AG10803 (cell line): Measurements from ENCODE around the gene GBE1.

Experiments used
- DNase-seq: peaks from one replicate; pipeline ENCODE4 v3.0.0; 2010; ENCODE audit warnings: low read depth
- H3K4me3 ChIP-seq: 2 replicates; pipeline ENCODE4 v1.5.1; 2011; ENCODE audit warnings: mild to moderate bottlenecking, low read length, control low read depth
- TF ChIP-seq, protein P1 (sequence below): conservative IDR thresholded peaks from 2 replicates; pipeline ENCODE4 v1.5.1; 2011; ENCODE audit warnings: mild to moderate bottlenecking, low read length, control low read depth, inconsistent platforms

Gene GBE1

GRCh38 chr3:81554388-81554787, 207.1 kb downstream of the GBE1 start:
- TF ChIP-seq, protein P1, sequence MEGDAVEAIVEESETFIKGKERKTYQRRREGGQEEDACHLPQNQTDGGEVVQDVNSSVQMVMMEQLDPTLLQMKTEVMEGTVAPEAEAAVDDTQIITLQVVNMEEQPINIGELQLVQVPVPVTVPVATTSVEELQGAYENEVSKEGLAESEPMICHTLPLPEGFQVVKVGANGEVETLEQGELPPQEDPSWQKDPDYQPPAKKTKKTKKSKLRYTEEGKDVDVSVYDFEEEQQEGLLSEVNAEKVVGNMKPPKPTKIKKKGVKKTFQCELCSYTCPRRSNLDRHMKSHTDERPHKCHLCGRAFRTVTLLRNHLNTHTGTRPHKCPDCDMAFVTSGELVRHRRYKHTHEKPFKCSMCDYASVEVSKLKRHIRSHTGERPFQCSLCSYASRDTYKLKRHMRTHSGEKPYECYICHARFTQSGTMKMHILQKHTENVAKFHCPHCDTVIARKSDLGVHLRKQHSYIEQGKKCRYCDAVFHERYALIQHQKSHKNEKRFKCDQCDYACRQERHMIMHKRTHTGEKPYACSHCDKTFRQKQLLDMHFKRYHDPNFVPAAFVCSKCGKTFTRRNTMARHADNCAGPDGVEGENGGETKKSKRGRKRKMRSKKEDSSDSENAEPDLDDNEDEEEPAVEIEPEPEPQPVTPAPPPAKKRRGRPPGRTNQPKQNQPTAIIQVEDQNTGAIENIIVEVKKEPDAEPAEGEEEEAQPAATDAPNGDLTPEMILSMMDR, result no peak
- H3K4me3 ChIP-seq, result no peak overlapping the region
- DNase-seq, result peak; percentile 51

GRCh38 chr3:81550415-81550814, 211.0 kb downstream of the GBE1 start:
- no peak overlapping the region for H3K4me3 ChIP-seq
- peak; percentile 22 for DNase-seq
- TF ChIP-seq, protein P1, result no peak

GRCh38 chr3:81549831-81550230, 211.6 kb downstream of the GBE1 start:
- H3K4me3 ChIP-seq, result no peak overlapping the region
- peak; percentile 54 for DNase-seq
- TF ChIP-seq, protein P1, result no peak

- DNase-seq, result no peak
- H3K4me3 ChIP-seq, result no peak overlapping the region
- TF ChIP-seq, protein P1, result no peak
Observed at GRCh38 chr3:81549388-81549787, 212.1 kb downstream of the GBE1 start.

- no peak overlapping the region for H3K4me3 ChIP-seq
- DNase-seq, result peak; percentile 45
- TF ChIP-seq, protein P1, result no peak
Observed at GRCh38 chr3:81545572-81545971, 215.9 kb downstream of the GBE1 start.

DNA sequence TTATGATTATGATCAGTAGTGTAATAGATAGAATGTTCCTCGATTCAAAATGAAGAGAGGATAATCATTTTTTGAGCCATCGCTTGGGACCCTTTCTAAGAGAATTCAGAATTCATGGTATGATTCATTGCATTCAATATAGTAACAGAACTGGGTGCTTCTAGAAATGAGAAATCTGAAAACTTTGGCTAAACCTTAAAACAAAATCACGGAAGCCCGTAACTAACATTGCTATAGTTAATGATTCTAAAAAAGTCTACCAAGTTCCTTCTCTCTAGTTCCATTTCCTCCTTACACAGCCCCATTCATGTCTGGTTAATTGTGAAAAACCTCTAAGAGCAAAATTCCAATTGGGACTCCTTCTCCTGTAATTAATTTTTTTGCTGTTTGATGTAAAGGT, 217.1 kb downstream of the GBE1 start:
- no peak for DNase-seq
- TF ChIP-seq, protein P1, result no peak

GRCh38 chr3:81540787-81541186, 220.7 kb downstream of the GBE1 start:
- no peak for DNase-seq
- H3K4me3 ChIP-seq, result no peak overlapping the region
- TF ChIP-seq, protein P1, result no peak

More for the DNA sequence above, 217.1 kb downstream of the GBE1 start:
- no peak overlapping the region for H3K4me3 ChIP-seq
